IPS-NIHi7 (cell line): ENCODE results near the gene ALB.

Source experiments
- DNase-seq: peaks from one replicate; pipeline ENCODE4 v3.0.0; 2012; ENCODE audit warnings: mixed read lengths; ENCODE audit errors: extremely low spot score

ALB gene

GRCh38 chr4:73409012-73409862 lies 5.2 kb downstream of the ALB start:
- DNase-seq, result no peak

DNA sequence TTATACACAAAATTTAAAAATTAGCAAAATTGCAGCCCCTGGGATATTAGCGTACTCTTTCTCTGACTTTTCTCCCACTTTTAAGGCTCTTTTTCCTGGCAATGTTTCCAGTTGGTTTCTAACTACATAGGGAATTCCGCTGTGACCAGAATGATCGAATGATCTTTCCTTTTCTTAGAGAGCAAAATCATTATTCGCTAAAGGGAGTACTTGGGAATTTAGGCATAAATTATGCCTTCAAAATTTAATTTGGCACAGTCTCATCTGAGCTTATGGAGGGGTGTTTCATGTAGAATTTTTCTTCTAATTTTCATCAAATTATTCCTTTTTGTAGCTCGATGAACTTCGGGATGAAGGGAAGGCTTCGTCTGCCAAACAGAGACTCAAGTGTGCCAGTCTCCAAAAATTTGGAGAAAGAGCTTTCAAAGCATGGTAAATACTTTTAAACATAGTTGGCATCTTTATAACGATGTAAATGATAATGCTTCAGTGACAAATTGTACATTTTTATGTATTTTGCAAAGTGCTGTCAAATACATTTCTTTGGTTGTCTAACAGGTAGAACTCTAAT lies 6.0 kb downstream of the ALB start:
- no peak for DNase-seq

GRCh38 chr4:73410916-73411730 lies 7.0 kb downstream of the ALB start:
- DNase-seq, result no peak

- no peak for DNase-seq
Measured at GRCh38 chr4:73411731-73412414, 7.8 kb downstream of the ALB start.

GRCh38 chr4:73413294-73413755 lies 9.2 kb downstream of the ALB start:
- DNase-seq, result no peak

GRCh38 chr4:73414936-73415271 lies 10.8 kb downstream of the ALB start:
- DNase-seq, result no peak

DNA sequence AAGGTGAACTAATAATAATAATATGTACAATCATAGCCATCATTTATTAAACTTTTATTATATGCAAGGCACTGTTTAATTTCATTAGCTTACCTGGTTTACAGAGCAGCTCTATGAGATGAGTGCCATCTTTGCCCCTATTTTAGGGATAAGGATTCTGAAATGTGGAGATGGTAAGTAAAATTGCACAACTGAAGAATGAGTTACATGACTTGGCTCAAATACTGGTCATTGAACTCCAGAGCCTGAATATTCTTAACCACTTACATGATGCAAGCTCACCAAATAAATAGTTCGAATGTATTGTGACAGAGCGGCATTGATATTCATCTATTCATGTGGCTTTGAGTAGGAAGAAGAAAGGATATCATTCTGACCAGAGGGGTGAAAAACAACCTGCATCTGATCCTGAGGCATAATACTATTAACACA lies 11.7 kb downstream of the ALB start:
- DNase-seq, result no peak

DNA sequence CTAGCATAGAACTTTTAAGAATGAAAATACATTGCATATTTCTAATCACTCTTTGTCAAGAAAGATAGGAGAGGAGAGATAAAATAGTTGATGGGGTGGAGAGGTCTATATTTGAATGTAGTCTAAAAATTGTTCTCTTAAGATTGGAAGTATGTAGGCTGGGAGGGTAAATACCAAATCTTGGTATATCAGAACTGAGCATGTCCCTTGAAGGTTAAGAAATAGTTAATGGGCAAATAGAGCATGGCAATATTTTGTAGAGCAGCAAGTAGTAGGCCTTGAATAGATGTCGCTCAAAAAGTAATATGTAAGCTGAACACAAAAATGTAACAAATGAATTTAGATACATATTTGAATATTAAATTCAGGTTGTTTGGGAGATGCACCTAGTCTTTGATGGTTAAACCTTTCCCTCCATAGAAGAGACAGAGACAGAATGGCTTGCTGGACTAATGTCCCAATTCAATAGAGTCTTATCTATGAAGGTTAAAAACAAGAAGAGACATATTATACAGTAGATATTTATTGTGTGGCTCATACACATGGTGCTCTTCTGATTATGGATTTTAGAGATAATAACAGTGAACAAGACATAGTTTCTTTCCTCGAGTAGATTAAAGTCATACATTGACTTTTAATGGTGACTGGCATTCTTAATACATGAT lies 12.5 kb downstream of the ALB start:
- no peak for DNase-seq

- no peak for DNase-seq
Measured at GRCh38 chr4:73417342-73417741, 13.3 kb downstream of the ALB start.

GRCh38 chr4:73417973-73418372 lies 13.9 kb downstream of the ALB start:
- peak; percentile 15 for DNase-seq

DNA sequence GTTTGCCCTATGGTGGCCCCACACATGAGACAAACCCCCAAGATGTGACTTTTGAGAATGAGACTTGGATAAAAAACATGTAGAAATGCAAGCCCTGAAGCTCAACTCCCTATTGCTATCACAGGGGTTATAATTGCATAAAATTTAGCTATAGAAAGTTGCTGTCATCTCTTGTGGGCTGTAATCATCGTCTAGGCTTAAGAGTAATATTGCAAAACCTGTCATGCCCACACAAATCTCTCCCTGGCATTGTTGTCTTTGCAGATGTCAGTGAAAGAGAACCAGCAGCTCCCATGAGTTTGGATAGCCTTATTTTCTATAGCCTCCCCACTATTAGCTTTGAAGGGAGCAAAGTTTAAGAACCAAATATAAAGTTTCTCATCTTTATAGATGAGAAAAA lies 14.6 kb downstream of the ALB start:
- no peak for DNase-seq

- no peak for DNase-seq
Measured at GRCh38 chr4:73419106-73420038, 15.3 kb downstream of the ALB start.

DNA sequence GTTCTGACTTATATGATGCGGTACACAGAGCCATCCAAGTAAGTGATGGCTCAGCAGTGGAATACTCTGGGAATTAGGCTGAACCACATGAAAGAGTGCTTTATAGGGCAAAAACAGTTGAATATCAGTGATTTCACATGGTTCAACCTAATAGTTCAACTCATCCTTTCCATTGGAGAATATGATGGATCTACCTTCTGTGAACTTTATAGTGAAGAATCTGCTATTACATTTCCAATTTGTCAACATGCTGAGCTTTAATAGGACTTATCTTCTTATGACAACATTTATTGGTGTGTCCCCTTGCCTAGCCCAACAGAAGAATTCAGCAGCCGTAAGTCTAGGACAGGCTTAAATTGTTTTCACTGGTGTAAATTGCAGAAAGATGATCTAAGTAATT lies 16.5 kb downstream of the ALB start:
- DNase-seq, result no peak

GRCh38 chr4:73421708-73422457 lies 17.8 kb downstream of the ALB start:
- no peak for DNase-seq

DNA sequence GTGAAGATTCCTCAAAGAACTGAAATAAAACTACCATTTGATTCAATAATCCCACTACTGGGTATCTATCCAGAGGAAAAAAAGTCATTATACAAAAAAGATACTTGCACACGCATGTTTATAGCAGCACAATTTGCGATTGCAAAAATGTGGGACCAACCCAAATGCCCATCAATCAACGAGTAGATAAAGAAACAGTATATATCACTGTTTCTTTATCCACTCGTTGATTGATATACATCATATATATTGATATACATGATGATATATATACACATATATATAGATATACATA lies 18.3 kb downstream of the ALB start:
- DNase-seq, result no peak

- DNase-seq, result no peak
Measured at GRCh38 chr4:73423184-73423583, 19.1 kb downstream of the ALB start.

DNA sequence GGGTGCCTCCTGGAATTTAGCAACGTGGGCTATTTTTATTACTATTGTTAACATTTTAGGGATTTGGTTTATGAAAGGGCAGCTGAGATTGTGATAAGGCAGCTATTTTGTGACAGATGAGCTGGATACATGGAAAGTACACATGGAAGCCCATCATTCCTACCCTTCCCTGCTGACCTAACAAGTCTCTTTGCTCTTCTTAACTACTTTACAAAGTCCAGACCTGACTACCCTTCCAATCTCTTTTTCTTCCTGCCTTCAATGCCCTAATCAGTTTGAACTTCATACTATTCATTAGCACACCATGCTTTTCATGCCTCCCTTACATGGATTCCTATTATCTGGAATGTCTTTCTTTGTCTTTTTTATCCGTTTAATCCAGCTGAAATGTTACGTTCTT lies 22.6 kb downstream of the ALB start:
- no peak for DNase-seq

DNA sequence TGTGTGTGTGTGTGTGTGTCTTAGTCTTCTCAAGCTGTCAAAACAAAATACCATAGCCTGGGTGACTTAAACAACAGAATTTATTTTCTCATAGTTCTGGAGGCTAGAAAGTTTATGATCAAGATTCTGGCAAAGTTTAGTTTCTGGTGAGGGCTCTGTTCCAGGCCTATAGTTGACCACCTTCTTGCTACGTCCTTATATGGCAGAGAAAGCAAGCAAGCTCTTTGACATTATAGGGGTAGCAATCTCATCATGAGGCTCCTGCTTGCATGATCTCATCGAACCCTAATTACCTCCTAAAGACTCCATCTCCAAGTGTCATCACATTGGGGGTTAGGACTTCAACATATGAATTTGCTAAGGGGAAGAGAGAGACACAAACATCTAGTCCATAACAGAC lies 25.0 kb downstream of the ALB start:
- no peak for DNase-seq

DNA sequence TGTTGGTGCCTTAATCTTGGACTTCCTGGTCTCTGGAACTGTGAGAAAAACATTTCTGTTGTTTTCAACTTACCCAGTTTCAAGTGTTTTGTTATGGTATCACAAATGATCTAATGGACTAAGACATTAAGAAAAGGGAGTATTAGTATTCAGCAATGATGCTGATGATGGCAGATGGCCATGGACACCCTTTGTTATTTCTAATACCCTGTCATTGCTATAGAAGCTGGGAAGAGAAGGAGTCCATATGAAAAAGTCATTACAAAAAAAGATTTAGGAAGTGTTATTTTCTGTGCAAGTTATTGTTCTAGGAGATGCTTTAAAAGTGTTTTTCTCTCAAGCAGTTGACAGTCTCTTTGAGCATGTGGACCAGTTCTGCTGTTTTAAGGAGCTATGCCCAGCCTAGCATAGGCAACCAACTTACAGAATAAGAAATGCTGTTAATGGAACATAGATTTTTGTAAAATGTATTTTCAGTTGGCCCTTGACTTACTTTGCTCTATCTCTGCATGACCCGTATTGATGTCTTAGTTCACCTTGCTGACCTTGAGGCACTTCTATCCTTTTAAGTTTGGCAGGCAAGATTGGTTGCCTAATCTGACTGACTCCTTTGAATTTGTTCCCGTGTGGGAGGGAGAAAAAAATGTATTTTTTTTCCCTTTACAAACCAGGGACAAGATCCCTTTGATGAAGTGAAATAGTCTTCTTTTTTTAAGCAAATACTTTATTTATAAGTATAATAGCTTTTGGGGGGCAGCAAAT lies 25.9 kb downstream of the ALB start:
- no peak for DNase-seq
